ENCODE results near the gene PLEKHM3. TPM values are rescaled to one million over a fixed set of nuclear protein-coding genes. Genes with fewer than 3 reads are reported as not detected.

Gene PLEKHM3
- polyA plus RNA-seq, 1 donor (not counting 4 experiments of a cell fraction or from before 2014, with no cell fraction given): 2.9 TPM

DNA sequence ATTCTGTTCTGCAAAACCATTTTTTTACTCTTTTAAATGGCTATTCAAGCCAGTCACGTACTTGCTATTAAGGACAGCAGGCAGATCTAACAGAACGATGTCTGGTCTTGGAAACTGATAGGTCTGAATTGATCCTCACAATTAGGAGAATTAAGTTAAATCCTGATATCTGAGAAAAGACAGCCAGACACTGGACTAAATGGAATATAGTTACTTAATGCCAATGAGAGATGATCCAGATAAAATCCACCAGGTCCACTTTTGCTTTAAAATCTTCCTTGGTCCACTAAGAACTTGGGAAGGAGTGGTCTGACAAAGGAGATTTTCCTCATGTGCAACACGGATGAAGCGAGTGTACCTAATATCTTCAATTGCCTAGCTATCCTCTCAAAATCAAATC lies 86.9 kb downstream of the PLEKHM3 start:
- H3K79me2 ChIP-seq (ENCODE audit: control insufficient read depth, insufficient read depth, low read length): no peaks in the 10 kb centered on the region
- no peaks in the 10 kb centered on the region for H3K9me3 ChIP-seq (ENCODE audit: control insufficient read depth, low read depth, low read length)
- H3K4me2 ChIP-seq (ENCODE audit: control insufficient read depth, extremely low read depth, insufficient read depth, low read depth, low read length): no peak overlapping the region
- H3K27ac ChIP-seq (ENCODE audit: control insufficient read depth, insufficient read depth, low read length): no peak overlapping the region
- H3K9me1 ChIP-seq (ENCODE audit: control insufficient read depth, extremely low read depth, insufficient read depth, low read length): no peaks in the 10 kb centered on the region
- no peak overlapping the region for H2AFZ ChIP-seq (ENCODE audit: control insufficient read depth, low read length)
- TF ChIP-seq, protein P1, sequence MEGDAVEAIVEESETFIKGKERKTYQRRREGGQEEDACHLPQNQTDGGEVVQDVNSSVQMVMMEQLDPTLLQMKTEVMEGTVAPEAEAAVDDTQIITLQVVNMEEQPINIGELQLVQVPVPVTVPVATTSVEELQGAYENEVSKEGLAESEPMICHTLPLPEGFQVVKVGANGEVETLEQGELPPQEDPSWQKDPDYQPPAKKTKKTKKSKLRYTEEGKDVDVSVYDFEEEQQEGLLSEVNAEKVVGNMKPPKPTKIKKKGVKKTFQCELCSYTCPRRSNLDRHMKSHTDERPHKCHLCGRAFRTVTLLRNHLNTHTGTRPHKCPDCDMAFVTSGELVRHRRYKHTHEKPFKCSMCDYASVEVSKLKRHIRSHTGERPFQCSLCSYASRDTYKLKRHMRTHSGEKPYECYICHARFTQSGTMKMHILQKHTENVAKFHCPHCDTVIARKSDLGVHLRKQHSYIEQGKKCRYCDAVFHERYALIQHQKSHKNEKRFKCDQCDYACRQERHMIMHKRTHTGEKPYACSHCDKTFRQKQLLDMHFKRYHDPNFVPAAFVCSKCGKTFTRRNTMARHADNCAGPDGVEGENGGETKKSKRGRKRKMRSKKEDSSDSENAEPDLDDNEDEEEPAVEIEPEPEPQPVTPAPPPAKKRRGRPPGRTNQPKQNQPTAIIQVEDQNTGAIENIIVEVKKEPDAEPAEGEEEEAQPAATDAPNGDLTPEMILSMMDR (optimal IDR thresholded peaks at IDR 0.05 in 1 of 3, IDR thresholded peaks at IDR 0.05 in 1 of 3, conservative IDR thresholded peaks at IDR 0.05 in 1 of 3; ENCODE audit: extremely low read depth in 1 of 3, insufficient read depth in 2 of 3, low read length in 3 of 3): no peak
- no peak for TF ChIP-seq EZH2 (IDR thresholded peaks at IDR 0.05; ENCODE audit: low read length)
- dilution Hi-C loops (cut with MboI; ENCODE audit: extremely low pct_ligation_motif_present, low sequenced_read_pairs): no loop called here
- H3K27me3 ChIP-seq (ENCODE audit: control insufficient read depth, extremely low read depth, insufficient read depth, low read length): no peaks in the 10 kb centered on the region
- H3K9ac ChIP-seq (ENCODE audit: control insufficient read depth, extremely low read depth, insufficient read depth, low read length): no peak overlapping the region
- H4K20me1 ChIP-seq (ENCODE audit: control insufficient read depth, extremely low read depth, insufficient read depth, low read length): no peaks in the 10 kb centered on the region
- no peaks in the 10 kb centered on the region for H3K4me1 ChIP-seq (ENCODE audit: control insufficient read depth, extremely low read depth, insufficient read depth, low read length)
- no peak overlapping the region for H3K4me3 ChIP-seq (ENCODE audit: control insufficient read depth in 2 of 3, extremely low read depth in 1 of 3, insufficient read depth in 2 of 3, low read depth in 1 of 3, low read length in 3 of 3)
- H3K36me3 ChIP-seq (ENCODE audit: control insufficient read depth in 2 of 2, extremely low read depth in 1 of 2, insufficient read depth in 2 of 2, low read length in 2 of 2): no peaks in the 10 kb centered on the region
- FAIRE-seq (no peak), DNase-seq (ENCODE audit: low read depth, low spot score) (no peak)

DNA sequence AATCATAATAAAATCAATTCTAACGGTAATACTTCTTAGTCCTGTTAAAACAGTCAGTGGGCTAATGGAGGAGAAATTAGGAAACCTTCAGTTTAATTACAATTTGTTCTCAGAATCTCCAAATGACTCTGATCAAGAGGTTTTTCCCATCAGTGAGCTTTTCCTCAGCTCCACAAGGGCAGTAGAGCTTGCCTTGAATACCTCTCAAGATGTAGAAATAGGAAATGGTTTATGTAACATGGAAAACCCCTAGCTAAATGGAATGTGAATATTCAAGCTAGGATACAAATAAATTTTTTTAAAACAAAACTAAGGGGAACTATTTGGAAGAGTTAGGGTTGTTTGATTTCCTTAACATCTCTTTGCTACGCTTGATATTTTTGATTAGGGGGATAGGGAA lies 87.5 kb downstream of the PLEKHM3 start:
- H3K36me3 ChIP-seq (ENCODE audit: control insufficient read depth in 2 of 2, extremely low read depth in 1 of 2, insufficient read depth in 2 of 2, low read length in 2 of 2): no peaks in the 10 kb centered on the region
- no peak overlapping the region for H2AFZ ChIP-seq (ENCODE audit: control insufficient read depth, low read length)
- no peak overlapping the region for H3K9ac ChIP-seq (ENCODE audit: control insufficient read depth, extremely low read depth, insufficient read depth, low read length)
- no peaks in the 10 kb centered on the region for H3K79me2 ChIP-seq (ENCODE audit: control insufficient read depth, insufficient read depth, low read length)
- H4K20me1 ChIP-seq (ENCODE audit: control insufficient read depth, extremely low read depth, insufficient read depth, low read length): no peaks in the 10 kb centered on the region
- no peaks in the 10 kb centered on the region for H3K27me3 ChIP-seq (ENCODE audit: control insufficient read depth, extremely low read depth, insufficient read depth, low read length)
- no peak overlapping the region for H3K27ac ChIP-seq (ENCODE audit: control insufficient read depth, insufficient read depth, low read length)
- no peak for FAIRE-seq
- no peaks in the 10 kb centered on the region for H3K9me3 ChIP-seq (ENCODE audit: control insufficient read depth, low read depth, low read length)
- no peak overlapping the region for H3K4me3 ChIP-seq (ENCODE audit: control insufficient read depth in 2 of 3, extremely low read depth in 1 of 3, insufficient read depth in 2 of 3, low read depth in 1 of 3, low read length in 3 of 3)
- dilution Hi-C loops (cut with MboI; ENCODE audit: extremely low pct_ligation_motif_present, low sequenced_read_pairs): no loop called here
- no peaks in the 10 kb centered on the region for H3K9me1 ChIP-seq (ENCODE audit: control insufficient read depth, extremely low read depth, insufficient read depth, low read length)
- no peak for DNase-seq (ENCODE audit: low read depth, low spot score)
- H3K4me2 ChIP-seq (ENCODE audit: control insufficient read depth, extremely low read depth, insufficient read depth, low read depth, low read length): no peak overlapping the region
- no peak for TF ChIP-seq EZH2 (IDR thresholded peaks at IDR 0.05; ENCODE audit: low read length)
- TF ChIP-seq, protein P1 (optimal IDR thresholded peaks at IDR 0.05 in 1 of 3, IDR thresholded peaks at IDR 0.05 in 1 of 3, conservative IDR thresholded peaks at IDR 0.05 in 1 of 3; ENCODE audit: extremely low read depth in 1 of 3, insufficient read depth in 2 of 3, low read length in 3 of 3): no peak
- H3K4me1 ChIP-seq (ENCODE audit: control insufficient read depth, extremely low read depth, insufficient read depth, low read length): no peaks in the 10 kb centered on the region

Data from keratinocyte (primary cell).